T-helper 1 cell treated with Interleukin-12 subunit alpha and Interleukin-12 subunit beta and Interleukin-4 antibody, amounts not matched to agents 30 μg/mL and 1 μg/mL, for 36 hours (primary cell): Measurements from ENCODE around the gene PPM1H.

Experiments used
- H3K27ac Mint-ChIP-seq: one replicate; pipeline ENCODE4 v1.8.0; 2021; ENCODE audit warnings: mild to moderate bottlenecking, mixed read lengths
- H3K27me3 Mint-ChIP-seq: one replicate; pipeline ENCODE4 v1.8.0; 2021; ENCODE audit warnings: low read depth, mixed read lengths
- H3K36me3 Mint-ChIP-seq: one replicate; pipeline ENCODE4 v1.8.0; 2021; ENCODE audit warnings: low read depth, mixed read lengths
- H3K4me1 Mint-ChIP-seq: one replicate; pipeline ENCODE4 v1.8.0; 2021; ENCODE audit warnings: low read depth, mixed read lengths
- H3K4me3 Mint-ChIP-seq: one replicate; pipeline ENCODE4 v1.8.0; 2021; ENCODE audit warnings: mild to moderate bottlenecking, moderate library complexity, mixed read lengths
- H3K9me3 Mint-ChIP-seq: one replicate; pipeline ENCODE4 v1.8.0; 2021; ENCODE audit warnings: mixed read lengths

Gene PPM1H

GRCh38 chr12:62720661-62721330, 214.2 kb downstream of the PPM1H start:
- peaks cover 11% of the 10 kb centered on the region for H3K27me3 Mint-ChIP-seq
- no peaks in the 10 kb centered on the region for H3K4me1 Mint-ChIP-seq
- H3K36me3 Mint-ChIP-seq, result no peaks in the 10 kb centered on the region
- no peaks in the 10 kb centered on the region for H3K9me3 Mint-ChIP-seq
- H3K4me3 Mint-ChIP-seq, result no peak overlapping the region
- H3K27ac Mint-ChIP-seq, result no peak overlapping the region

- no peak overlapping the region for H3K27ac Mint-ChIP-seq
- H3K9me3 Mint-ChIP-seq, result no peaks in the 10 kb centered on the region
- no peaks in the 10 kb centered on the region for H3K4me1 Mint-ChIP-seq
- H3K36me3 Mint-ChIP-seq, result no peaks in the 10 kb centered on the region
- H3K4me3 Mint-ChIP-seq, result no peak overlapping the region
- H3K27me3 Mint-ChIP-seq, result peaks cover 10% of the 10 kb centered on the region
Observed at GRCh38 chr12:62720025-62720424, 214.9 kb downstream of the PPM1H start.

- H3K27me3 Mint-ChIP-seq, result peaks cover 10% of the 10 kb centered on the region
- H3K4me1 Mint-ChIP-seq, result no peaks in the 10 kb centered on the region
Observed at GRCh38 chr12:62718762-62719426, 216.1 kb downstream of the PPM1H start.

GRCh38 chr12:62717643-62718042, 217.3 kb downstream of the PPM1H start:
- Mint-ChIP-seq H3K27ac (no peak overlapping the region), H3K4me3 (no peak overlapping the region), H3K9me3 (no peaks in the 10 kb centered on the region), H3K36me3 (no peaks in the 10 kb centered on the region), H3K27me3 (peaks cover 10% of the 10 kb centered on the region), H3K4me1 (no peaks in the 10 kb centered on the region)

More at GRCh38 chr12:62718762-62719426, 216.1 kb downstream of the PPM1H start:
- Mint-ChIP-seq H3K27ac (no peak overlapping the region), H3K4me3 (no peak overlapping the region), H3K9me3 (no peaks in the 10 kb centered on the region), H3K36me3 (no peaks in the 10 kb centered on the region)

- Mint-ChIP-seq H3K27me3 (peaks cover 10% of the 10 kb centered on the region), H3K9me3 (no peaks in the 10 kb centered on the region), H3K27ac (no peak overlapping the region), H3K4me3 (no peak overlapping the region), H3K4me1 (no peaks in the 10 kb centered on the region), H3K36me3 (no peaks in the 10 kb centered on the region)
Observed at GRCh38 chr12:62716866-62717525, 218.0 kb downstream of the PPM1H start.

- no peak overlapping the region for H3K4me3 Mint-ChIP-seq
- no peaks in the 10 kb centered on the region for H3K4me1 Mint-ChIP-seq
- no peaks in the 10 kb centered on the region for H3K9me3 Mint-ChIP-seq
- no peaks in the 10 kb centered on the region for H3K36me3 Mint-ChIP-seq
- H3K27me3 Mint-ChIP-seq, result peaks cover 9% of the 10 kb centered on the region
- no peak overlapping the region for H3K27ac Mint-ChIP-seq
Observed at GRCh38 chr12:62716037-62716436, 218.9 kb downstream of the PPM1H start.

- no peaks in the 10 kb centered on the region for H3K9me3 Mint-ChIP-seq
Observed at GRCh38 chr12:62714774-62715721, 219.9 kb downstream of the PPM1H start.

GRCh38 chr12:62714181-62714773, 220.7 kb downstream of the PPM1H start:
- no peak overlapping the region for H3K4me3 Mint-ChIP-seq
- no peaks in the 10 kb centered on the region for H3K4me1 Mint-ChIP-seq
- H3K9me3 Mint-ChIP-seq, result no peaks in the 10 kb centered on the region
- peaks cover 5% of the 10 kb centered on the region for H3K27me3 Mint-ChIP-seq
- no peaks in the 10 kb centered on the region for H3K36me3 Mint-ChIP-seq
- no peak overlapping the region for H3K27ac Mint-ChIP-seq

More at GRCh38 chr12:62714774-62715721, 219.9 kb downstream of the PPM1H start:
- H3K4me1 Mint-ChIP-seq, result no peaks in the 10 kb centered on the region
- H3K27ac Mint-ChIP-seq, result no peak overlapping the region
- H3K36me3 Mint-ChIP-seq, result no peaks in the 10 kb centered on the region
- no peak overlapping the region for H3K4me3 Mint-ChIP-seq
- peaks cover 7% of the 10 kb centered on the region for H3K27me3 Mint-ChIP-seq

- Mint-ChIP-seq H3K4me1 (no peaks in the 10 kb centered on the region), H3K27me3 (peaks cover 3% of the 10 kb centered on the region), H3K4me3 (no peak overlapping the region), H3K9me3 (no peaks in the 10 kb centered on the region), H3K36me3 (no peaks in the 10 kb centered on the region), H3K27ac (no peak overlapping the region)
Observed at GRCh38 chr12:62713723-62714122, 221.2 kb downstream of the PPM1H start.

- H3K36me3 Mint-ChIP-seq, result no peaks in the 10 kb centered on the region
- H3K27me3 Mint-ChIP-seq, result peaks cover 3% of the 10 kb centered on the region
- no peak overlapping the region for H3K27ac Mint-ChIP-seq
- no peaks in the 10 kb centered on the region for H3K4me1 Mint-ChIP-seq
- no peaks in the 10 kb centered on the region for H3K9me3 Mint-ChIP-seq
- no peak overlapping the region for H3K4me3 Mint-ChIP-seq
Observed at GRCh38 chr12:62712681-62713573, 222.0 kb downstream of the PPM1H start.

- Mint-ChIP-seq H3K27ac (no peak overlapping the region), H3K27me3 (no peaks in the 10 kb centered on the region), H3K36me3 (no peaks in the 10 kb centered on the region), H3K4me3 (no peak overlapping the region), H3K9me3 (no peaks in the 10 kb centered on the region), H3K4me1 (no peaks in the 10 kb centered on the region)
Observed at GRCh38 chr12:62711631-62712241, 223.2 kb downstream of the PPM1H start.

- no peak overlapping the region for H3K27ac Mint-ChIP-seq
- H3K27me3 Mint-ChIP-seq, result peaks cover 9% of the 10 kb centered on the region
- no peaks in the 10 kb centered on the region for H3K36me3 Mint-ChIP-seq
- no peaks in the 10 kb centered on the region for H3K4me1 Mint-ChIP-seq
- H3K4me3 Mint-ChIP-seq, result no peak overlapping the region
- no peaks in the 10 kb centered on the region for H3K9me3 Mint-ChIP-seq
Observed at GRCh38 chr12:62709311-62709710, 225.6 kb downstream of the PPM1H start.

- no peaks in the 10 kb centered on the region for H3K9me3 Mint-ChIP-seq
- H3K36me3 Mint-ChIP-seq, result no peaks in the 10 kb centered on the region
- no peaks in the 10 kb centered on the region for H3K4me1 Mint-ChIP-seq
- no peak overlapping the region for H3K27ac Mint-ChIP-seq
- peaks cover 9% of the 10 kb centered on the region for H3K27me3 Mint-ChIP-seq
- H3K4me3 Mint-ChIP-seq, result no peak overlapping the region
Observed at GRCh38 chr12:62707939-62708338, 227.0 kb downstream of the PPM1H start.
